Activated naive CD8-positive, alpha-beta T cell treated with anti-CD3 and anti-CD28 coated beads, Interleukin-2, amount 50 U/mL, for 16 hours (primary cell): ENCODE data around the gene CRACR2B.

ENCODE experiments used
- DNase-seq: peaks from one replicate; pipeline ENCODE4 v3.0.0-alpha.2; 2020; ENCODE audit warnings: low read depth, low spot score

The CRACR2B gene

GRCh38 chr11:867856-868358 lies 40.2 kb downstream of the CRACR2B start:
- no peak for DNase-seq

GRCh38 chr11:868394-868793 lies 40.7 kb downstream of the CRACR2B start:
- DNase-seq = no peak

- no peak for DNase-seq
Measured at GRCh38 chr11:868802-869201, 41.1 kb downstream of the CRACR2B start.

GRCh38 chr11:869399-870126 lies 41.8 kb downstream of the CRACR2B start:
- no peak for DNase-seq

- DNase-seq = no peak
Measured at GRCh38 chr11:870127-870413, 42.4 kb downstream of the CRACR2B start.

- no peak for DNase-seq
Measured at GRCh38 chr11:870418-870817, 42.7 kb downstream of the CRACR2B start.

- DNase-seq = no peak
Measured at GRCh38 chr11:871472-871871, 43.8 kb downstream of the CRACR2B start.

GRCh38 chr11:872799-873198 lies 45.1 kb downstream of the CRACR2B start:
- no peak for DNase-seq

- DNase-seq = no peak
Measured at GRCh38 chr11:873706-874105, 46.0 kb downstream of the CRACR2B start.

GRCh38 chr11:875203-875602 lies 47.5 kb downstream of the CRACR2B start:
- no peak for DNase-seq

GRCh38 chr11:875769-876301 lies 48.1 kb downstream of the CRACR2B start:
- no peak for DNase-seq

GRCh38 chr11:876545-876944 lies 48.8 kb downstream of the CRACR2B start:
- DNase-seq = no peak

- DNase-seq = no peak
Measured at GRCh38 chr11:877565-877964, 49.8 kb downstream of the CRACR2B start.

- no peak for DNase-seq
Measured at GRCh38 chr11:880447-880846, 52.7 kb downstream of the CRACR2B start.
